PFSK-1 (cell line): Measurements from ENCODE around the gene CHST9.

Source experiments
- FOXP2 ChIP-seq: optimal IDR thresholded peaks from 2 replicates; pipeline ENCODE3; 2011; ENCODE audit warnings: borderline replicate concordance, control low read depth, inconsistent platforms; ENCODE audit not compliant: insufficient read depth; ENCODE audit errors: extremely low read length, extremely low read depth
- POLR2AphosphoS5 ChIP-seq: IDR thresholded peaks from 2 replicates; pipeline ENCODE4 v1.6.1; 2012; ENCODE audit warnings: low read depth, mild to moderate bottlenecking, control low read depth, low read length, moderate library complexity
- REST ChIP-seq, 2 experiments: IDR thresholded peaks; 2 replicates each; pipeline versions ENCODE4 v1.6.1 to v1.8.0; 2011 to 2012; ENCODE audit warnings: low read depth in 2 of 2, low read length in 2 of 2, control low read depth in 1 of 2, inconsistent platforms in 1 of 2, mild to moderate bottlenecking in 1 of 2, moderate library complexity in 1 of 2; ENCODE audit not compliant: insufficient read depth in 1 of 2
- SIN3A ChIP-seq: IDR thresholded peaks from 2 replicates; pipeline ENCODE4 v1.6.1; 2012; ENCODE audit warnings: mild to moderate bottlenecking, low read length, moderate library complexity, borderline replicate concordance; ENCODE audit not compliant: insufficient read depth
- TAF1 ChIP-seq: IDR thresholded peaks from 2 replicates; pipeline ENCODE4 v1.6.1; 2012; ENCODE audit warnings: low read length, control low read depth, borderline replicate concordance; ENCODE audit not compliant: insufficient read depth

CHST9 gene

GRCh38 chr18:26925313-26925712 lies 259.8 kb downstream of the CHST9 start:
- TF ChIP-seq FOXP2 (no peak), TAF1 (no peak), POLR2AphosphoS5 (no peak), REST (IDR thresholded peaks at IDR 0.05; ENCODE audit: insufficient read depth in 1 of 2, low read depth in 2 of 2, low read length in 2 of 2) (no peak), SIN3A (no peak)

GRCh38 chr18:26922313-26922712 lies 262.8 kb downstream of the CHST9 start:
- no peak for TF ChIP-seq SIN3A
- TF ChIP-seq TAF1 = no peak
- no peak for TF ChIP-seq REST (IDR thresholded peaks at IDR 0.05; ENCODE audit: insufficient read depth in 1 of 2, low read depth in 2 of 2, low read length in 2 of 2)
- TF ChIP-seq FOXP2 = no peak
- TF ChIP-seq POLR2AphosphoS5 = no peak

GRCh38 chr18:26920644-26921043 lies 264.5 kb downstream of the CHST9 start:
- TF ChIP-seq POLR2AphosphoS5 (no peak), REST (IDR thresholded peaks at IDR 0.05; ENCODE audit: insufficient read depth in 1 of 2, low read depth in 2 of 2, low read length in 2 of 2) (no peak), SIN3A (no peak), TAF1 (no peak), FOXP2 (no peak)

GRCh38 chr18:26919627-26920026 lies 265.5 kb downstream of the CHST9 start:
- TF ChIP-seq FOXP2 (no peak), SIN3A (no peak), REST (IDR thresholded peaks at IDR 0.05; ENCODE audit: insufficient read depth in 1 of 2, low read depth in 2 of 2, low read length in 2 of 2) (no peak), TAF1 (no peak), POLR2AphosphoS5 (no peak)

GRCh38 chr18:26919201-26919600 lies 265.9 kb downstream of the CHST9 start:
- TF ChIP-seq POLR2AphosphoS5 = no peak
- TF ChIP-seq REST (IDR thresholded peaks at IDR 0.05; ENCODE audit: insufficient read depth in 1 of 2, low read depth in 2 of 2, low read length in 2 of 2) = no peak
- TF ChIP-seq TAF1 = no peak
- no peak for TF ChIP-seq FOXP2
- no peak for TF ChIP-seq SIN3A
